PC-9 (cell line): ENCODE data around the gene ANKRD62. TPM values are rescaled to one million over a fixed set of nuclear protein-coding genes. Genes with fewer than 3 reads are reported as not detected.

Experiments
- BruUV-seq: library from RNA; stranded (reverse); fragments of 400-500 nt; replicated peaks from 2 replicates; lab custom pipeline; 2021; lab: Mats Ljungman, UMichigan
- CTCF ChIA-PET: fragments of 300-600 bp; sonication (Branson Sonifier 250); formaldehyde crosslinking; loops from one replicate; lab custom pipeline; 2022; ENCODE audit warnings: antibody characterized with exemption; lab: Charles Lee
- POLR2A ChIA-PET: fragments of 300-600 bp; sonication (Branson Sonifier 250); formaldehyde crosslinking; loops from one replicate; lab custom pipeline; 2022; ENCODE audit warnings: antibody characterized with exemption; ENCODE audit not compliant: unreplicated experiment; lab: Charles Lee
- DNase-seq, 2 experiments: peaks; one replicate each; pipeline versions ENCODE4 v3.0.0 to v3.0.0-alpha.2; 2015 to 2022; ENCODE audit warnings: mixed read lengths in 1 of 2
- H2AFZ ChIP-seq: fragments of 200-600 bp; sonication (generic); 2 replicates; pipeline ENCODE4 v1.8.1; 2017; ENCODE audit warnings: antibody characterized with exemption
- H3F3A ChIP-seq: fragments of 200-600 bp; sonication (generic); 2 replicates; pipeline ENCODE4 v1.8.1; 2017; ENCODE audit warnings: antibody characterized with exemption, mild to moderate bottlenecking, low read depth; ENCODE audit not compliant: insufficient read depth
- H3K27ac ChIP-seq: fragments of 200-600 bp; sonication (generic); 2 replicates; pipeline ENCODE4 v1.6.1; 2016; ENCODE audit warnings: mixed run types
- H3K27me3 ChIP-seq: fragments of 200-600 bp; sonication (generic); 2 replicates; pipeline ENCODE4 v1.6.1; 2016; ENCODE audit warnings: low read depth, mixed run types; ENCODE audit not compliant: insufficient read depth
- H3K36me3 ChIP-seq: fragments of 200-600 bp; sonication (generic); 2 replicates; pipeline ENCODE4 v1.6.1; 2016; ENCODE audit warnings: low read depth, mixed run types
- H3K4me1 ChIP-seq: fragments of 200-600 bp; sonication (generic); replicated peaks from 2 replicates; pipeline ENCODE4 v1.6.1; 2016; ENCODE audit warnings: mixed run types; ENCODE audit not compliant: insufficient read depth
- H3K4me2 ChIP-seq: fragments of 200-600 bp; sonication (generic); 2 replicates; pipeline ENCODE4 v1.6.1; 2017; ENCODE audit warnings: mixed run types
- H3K4me3 ChIP-seq: fragments of 200-600 bp; sonication (generic); 2 replicates; pipeline ENCODE4 v1.6.1; 2016; ENCODE audit warnings: mixed run types
- H3K79me2 ChIP-seq: fragments of 200-600 bp; sonication (generic); 2 replicates; pipeline ENCODE4 v1.6.1; 2017; ENCODE audit warnings: low read depth, mixed run types
- H3K9me2 ChIP-seq: fragments of 200-600 bp; sonication (generic); 2 replicates; pipeline ENCODE4 v1.8.1; 2017; ENCODE audit warnings: mild to moderate bottlenecking; ENCODE audit not compliant: insufficient read depth
- H3K9me3 ChIP-seq: fragments of 200-600 bp; sonication (generic); 2 replicates; pipeline ENCODE4 v1.8.1; 2016; ENCODE audit warnings: low read depth; ENCODE audit not compliant: insufficient read depth
- H4K20me1 ChIP-seq: fragments of 200-600 bp; sonication (generic); 2 replicates; pipeline ENCODE4 v1.8.1; 2017; ENCODE audit not compliant: insufficient read depth
- CTCF ChIP-seq: fragments of 200-600 bp; sonication (generic); conservative IDR thresholded peaks from 2 replicates; pipeline ENCODE4 v1.6.1; 2017; ENCODE audit warnings: mixed run types, antibody characterized with exemption, mild to moderate bottlenecking, moderate library complexity
- EZH2 ChIP-seq: fragments of 200-600 bp; sonication (generic); IDR thresholded peaks from 2 replicates; pipeline ENCODE4 v1.8.0; 2017; ENCODE audit warnings: antibody characterized with exemption, low read depth
- intact Hi-C: fragments of 100-400 bp; cut with micrococcal nuclease; formaldehyde crosslinking; loops from one replicate; pipeline ENCODE4 v1.10.0; 2022; ENCODE audit not compliant: unreplicated experiment
- total RNA-seq: library from RNA; stranded (reverse); gene quantifications from 2 replicates; pipeline ENCODE4 v1.2.3, GENCODE V29; 2021

ANKRD62 gene
- total RNA-seq, 1 experiment from 2014 or later = not detected

- H3K9me2 ChIP-seq = no peaks in the 10 kb centered on the region
- ChIA-PET CTCF (no interaction called here), POLR2A (interaction anchor here (0.6 kb wide), 2 partner anchors 10 to 20 kb away, joined by 5 to 6 read pairs; no protein-coding TSS in a partner anchor)
- no peaks in the 10 kb centered on the region for H3K79me2 ChIP-seq
- H3K27me3 ChIP-seq = no peaks in the 10 kb centered on the region
- intact Hi-C loops = no loop called here
- TF ChIP-seq EZH2 (no peak), CTCF (no peak)
- no peaks in the 10 kb centered on the region for H3K36me3 ChIP-seq
- BruUV-seq = no TSS peak
- peak in 1 of 2 experiments; percentile 34 for DNase-seq
- H2AFZ ChIP-seq = no peak overlapping the region
- no peak overlapping the region for H3K27ac ChIP-seq
- H4K20me1 ChIP-seq = no peaks in the 10 kb centered on the region
- no peak overlapping the region for H3K4me2 ChIP-seq
- no peaks in the 10 kb centered on the region; the same call in 1 of the 2 replicates for H3K9me3 ChIP-seq
- H3K4me1 ChIP-seq = no peaks in the 10 kb centered on the region
- H3K4me3 ChIP-seq = no peak overlapping the region
- peaks cover 4% of the 10 kb centered on the region; the same call in 1 of the 2 replicates for H3F3A ChIP-seq
These were observed 14.0 kb upstream of the ANKRD62 start for GRCh38 chr18:12079491-12080237.

- intact Hi-C loops = loop anchor here (5.0 kb wide), 1 partner anchor 172 kb away; no protein-coding TSS in a partner anchor
- BruUV-seq = no TSS peak
- H3K4me2 ChIP-seq = no peak overlapping the region
- no peak overlapping the region for H3K27ac ChIP-seq
- no peak overlapping the region for H2AFZ ChIP-seq
- H3K4me3 ChIP-seq = no peak overlapping the region
- CTCF ChIA-PET = no interaction called here
- H4K20me1 ChIP-seq = no peaks in the 10 kb centered on the region
- TF ChIP-seq EZH2 (no peak), CTCF (no peak)
- no peaks in the 10 kb centered on the region for H3K9me2 ChIP-seq
- no peaks in the 10 kb centered on the region for H3K4me1 ChIP-seq
- H3K79me2 ChIP-seq = no peaks in the 10 kb centered on the region
- H3K27me3 ChIP-seq = no peaks in the 10 kb centered on the region
- no peaks in the 10 kb centered on the region for H3F3A ChIP-seq
- no peaks in the 10 kb centered on the region; the same call in 1 of the 2 replicates for H3K9me3 ChIP-seq
- DNase-seq = no peak
- POLR2A ChIA-PET = interaction anchor here (0.5 kb wide), 1 partner anchor 60 kb away, joined by 4 read pairs; no protein-coding TSS in a partner anchor
- no peaks in the 10 kb centered on the region for H3K36me3 ChIP-seq
These were observed 8.5 kb upstream of the ANKRD62 start for GRCh38 chr18:12085136-12085535.

- H3K4me2 ChIP-seq = no peak overlapping the region
- BruUV-seq = no TSS peak
- H3K27ac ChIP-seq = no peak overlapping the region
- H3K9me2 ChIP-seq = no peaks in the 10 kb centered on the region
- no peaks in the 10 kb centered on the region for H3K4me1 ChIP-seq
- DNase-seq = no peak
- intact Hi-C loops = loop anchor here (5.0 kb wide), 1 partner anchor 172 kb away; no protein-coding TSS in a partner anchor
- no peak overlapping the region for H2AFZ ChIP-seq
- no peak for TF ChIP-seq EZH2
- no peak for TF ChIP-seq CTCF
- H3K36me3 ChIP-seq = no peaks in the 10 kb centered on the region
- ChIA-PET CTCF (no interaction called here), POLR2A (no interaction called here)
- H3K27me3 ChIP-seq = no peaks in the 10 kb centered on the region
- no peak overlapping the region for H3K4me3 ChIP-seq
- H3F3A ChIP-seq = no peaks in the 10 kb centered on the region
- no peaks in the 10 kb centered on the region; the same call in 1 of the 2 replicates for H3K9me3 ChIP-seq
- no peaks in the 10 kb centered on the region for H4K20me1 ChIP-seq
- H3K79me2 ChIP-seq = no peaks in the 10 kb centered on the region
These were observed 7.9 kb upstream of the ANKRD62 start for GRCh38 chr18:12085786-12086185.
